ENCODE data around the gene TSC1.

- TF ChIP-seq CTCF (IDR thresholded peaks at IDR 0.05) (no peak), POLR2A (IDR thresholded peaks at IDR 0.05) (no peak)
Measured at GRCh38 chr9:132886334-132886725, 58.1 kb downstream of the TSC1 start.

Data from Peyer's patch (tissue), 4 donors.